ENCODE measurements around the gene SESTD1. TPM values are rescaled to one million over a fixed set of nuclear protein-coding genes. Genes with fewer than 3 reads are reported as not detected.
A peak's percentile ranks its signal among the peaks of the same experiment; 100 is the strongest.

The SESTD1 gene
- 33.7 TPM for total RNA-seq
- long read RNA-seq, full-length matches to known transcripts = 29 of 42 reads
- long read RNA-seq, partial matches to known transcripts = 3 of 42 reads
- long read RNA-seq, other reads (novel, unspliced or antisense) = 10 of 42 reads

- intact Hi-C loops (cut with micrococcal nuclease) = no loop called here
- ATAC-seq = peak; percentile 87
- DNase-seq = peak; percentile 87
These were observed at the start of gene SESTD1 for GRCh38 chr2:179264368-179265081. Gene SESTD1, minus strand, starts transcription at chr2:179264832. Its CDS starts 72,991 bp downstream, at chr2:179191841.

- intact Hi-C loops (cut with micrococcal nuclease) = no loop called here
- DNase-seq (no peak), ATAC-seq (no peak)
These were observed 48.4 kb upstream of the SESTD1 start for GRCh38 chr2:179313057-179313456.

- intact Hi-C loops (cut with micrococcal nuclease) = no loop called here
- ATAC-seq (no peak), DNase-seq (no peak)
These were observed 46.5 kb upstream of the SESTD1 start for GRCh38 chr2:179311101-179311500.

- intact Hi-C loops (cut with micrococcal nuclease) = no loop called here
- no peak for DNase-seq
- ATAC-seq = no peak
These were observed 43.2 kb upstream of the SESTD1 start for GRCh38 chr2:179307616-179308371.

- intact Hi-C loops (cut with micrococcal nuclease) = no loop called here
- ATAC-seq (no peak), DNase-seq (no peak)
These were observed 40.5 kb upstream of the SESTD1 start for GRCh38 chr2:179305125-179305524.

- ATAC-seq = no peak
- intact Hi-C loops (cut with micrococcal nuclease) = no loop called here
- DNase-seq = no peak
These were observed 39.8 kb upstream of the SESTD1 start for GRCh38 chr2:179304424-179304823.

- ATAC-seq = no peak
- no peak for DNase-seq
- intact Hi-C loops (cut with micrococcal nuclease) = no loop called here
These were observed 38.3 kb upstream of the SESTD1 start for GRCh38 chr2:179302764-179303571.

- ATAC-seq = no peak
- intact Hi-C loops (cut with micrococcal nuclease) = no loop called here
These were observed 37.5 kb upstream of the SESTD1 start for GRCh38 chr2:179302149-179302548.

GRCh38 chr2:179298666-179299065 is 34.0 kb upstream of the SESTD1 start:
- no peak for DNase-seq
- intact Hi-C loops (cut with micrococcal nuclease) = no loop called here
- no peak for ATAC-seq

More at GRCh38 chr2:179302149-179302548, 37.5 kb upstream of the SESTD1 start:
- no peak for DNase-seq

- ATAC-seq (no peak), DNase-seq (no peak)
- intact Hi-C loops (cut with micrococcal nuclease) = no loop called here
These were observed 33.3 kb upstream of the SESTD1 start for GRCh38 chr2:179297927-179298326.

GRCh38 chr2:179290329-179290728 is 25.7 kb upstream of the SESTD1 start:
- ATAC-seq (no peak), DNase-seq (no peak)
- intact Hi-C loops (cut with micrococcal nuclease) = no loop called here

- ATAC-seq (no peak), DNase-seq (no peak)
- intact Hi-C loops (cut with micrococcal nuclease) = no loop called here
These were observed 20.4 kb upstream of the SESTD1 start for GRCh38 chr2:179285060-179285459.

GRCh38 chr2:179277429-179278196 is 13.0 kb upstream of the SESTD1 start:
- DNase-seq (no peak), ATAC-seq (no peak)
- intact Hi-C loops (cut with micrococcal nuclease) = no loop called here

GRCh38 chr2:179275253-179276012 is 10.8 kb upstream of the SESTD1 start:
- ATAC-seq = peak; percentile 44
- intact Hi-C loops (cut with micrococcal nuclease) = no loop called here
- no peak for DNase-seq

GRCh38 chr2:179274749-179275148 is 10.1 kb upstream of the SESTD1 start:
- DNase-seq (no peak), ATAC-seq (peak; percentile 22)
- intact Hi-C loops (cut with micrococcal nuclease) = no loop called here

GRCh38 chr2:179273461-179273962 is 8.9 kb upstream of the SESTD1 start:
- DNase-seq (no peak), ATAC-seq (peak; percentile 53)
- intact Hi-C loops (cut with micrococcal nuclease) = no loop called here

GRCh38 chr2:179272406-179273192 is 8.0 kb upstream of the SESTD1 start:
- intact Hi-C loops (cut with micrococcal nuclease) = no loop called here
- ATAC-seq = peak; percentile 85
- no peak for DNase-seq
